Heart right ventricle (tissue), 16 donors: ENCODE results near the gene CTXN3. TPM values are rescaled to one million over a fixed set of nuclear protein-coding genes. Genes with fewer than 3 reads are reported as not detected.

ENCODE experiments used
- ATAC-seq, 8 donors: fragments of 200-7000 bp; cut with Tn5 transposase; one replicate each; pipeline ENCODE4 v1.9.1; 2020; ENCODE audit warnings: mild to moderate bottlenecking in 8 of 8, moderate library complexity in 8 of 8, moderate number of reproducible peaks in 1 of 8
- DNase-seq, 2 donors: peaks; one replicate each; pipeline ENCODE4 v3.0.0-alpha.2; 2020
- H3K27ac ChIP-seq, 10 donors: fragments of 200-600 bp; sonication (generic) in 2 of 10; one replicate each; pipeline versions ENCODE4 v1.5.0 to v1.8.0; 2020 to 2022; ENCODE audit warnings: mild to moderate bottlenecking in 3 of 10
- H3K27me3 ChIP-seq, 7 donors: fragments of 200-600 bp; one replicate each; pipeline ENCODE4 v1.8.0; 2021 to 2022; ENCODE audit warnings: mild to moderate bottlenecking in 2 of 7
- H3K36me3 ChIP-seq, 9 donors: fragments of 200-600 bp; sonication (generic) in 1 of 9; one replicate each; pipeline versions ENCODE4 v1.5.0 to v1.8.0; 2020 to 2022; ENCODE audit warnings: mild to moderate bottlenecking in 2 of 9
- H3K4me1 ChIP-seq, 9 donors: fragments of 200-600 bp; sonication (generic) in 1 of 9; one replicate each; pipeline versions ENCODE4 v1.5.0 to v1.8.0; 2020 to 2022; ENCODE audit warnings: mild to moderate bottlenecking in 4 of 9
- H3K4me3 ChIP-seq, 10 donors: fragments of 200-600 bp; sonication (generic) in 2 of 10; one replicate each; pipeline versions ENCODE4 v1.5.0 to v1.8.0; 2020 to 2022; ENCODE audit warnings: mild to moderate bottlenecking in 7 of 10, moderate library complexity in 2 of 10
- H3K9me3 ChIP-seq, 11 donors: fragments of 200-600 bp in 10 of 11; sonication (generic) in 2 of 11; one replicate each; pipeline versions ENCODE4 v1.5.0 to v1.8.0; 2013 to 2022; ENCODE audit warnings: mild to moderate bottlenecking in 2 of 11, control low read depth in 1 of 11, moderate library complexity in 1 of 11
- CTCF ChIP-seq, 9 donors: fragments of 200-600 bp; sonication (generic) in 2 of 9; IDR thresholded peaks; one replicate each; pipeline versions ENCODE4 v1.5.0 to v1.8.0; 2021 to 2022; ENCODE audit warnings: antibody characterized with exemption in 9 of 9, mild to moderate bottlenecking in 5 of 9, moderate library complexity in 1 of 9
- WGBS, 2 donors: extraction: QIAGEN DNeasy Blood & Tissue Kit; methylation state at CpG; one replicate each; pipeline ENCODE4 v1.1.7; 2013; ENCODE audit warnings: inconsistent platforms in 1 of 2; 5-methylcytosine and 5-hydroxymethylcytosine counted together
- intact Hi-C, 10 donors: fragments of 100-400 bp; cut with DNase I; formaldehyde crosslinking; loops; one replicate each; pipeline versions ENCODE4 v1.11.1 to v1.14.2; 2022
- polyA plus RNA-seq, 2 donors: library from polyadenylated mRNA; stranded (reverse); fragments of 200-250 nt; gene quantifications; one replicate each; pipeline ENCODE4 v1.2.3, GENCODE V29; 2013
- total RNA-seq, 10 donors: library from RNA; stranded (reverse); fragmentation: NEBNext Ultra II Directional in 3 of 10; extraction: Animal tissue kit (Norgen Biotek cat#: 25700) in 3 of 10; gene quantifications; one replicate each; pipeline versions ENCODE4 v1.2.1 to v1.2.4, GENCODE V29; 2021 to 2023
- donor health status: Arrhythmogenic right ventricular cardiomyopathy.
- donor health status: ischemic (EF 13 %, LVEDD 7.1; RV severe dilation, severe dysfunction).
- donor health status: healthy with polysubstance abuse.
- donor health status: DM: no; HTN: yes; CAD: no.
- donor health status: DM: no; HTN: no; CAD: no.
- donor health status: ischemic (EF 25% LVEDD 6.9; RV normal size, moderate dysfunction).
- donor health status: ischemic (EF 25% LVEDD 5.7; RV mildly dilated, moderate dysfunction).
- donor health status: healthy.
- donor health status: DM: yes; HTN: yes; CAD: no.
- donor health status: Ischemic cardiomyopathy.
- donor health status: ischemic (EF 35%, LVEDD 5.7; RV mildly dilated, moderate dysfunction).
- donor health status: nonischemic (EF 11% LVEDD 7.7; RV severe dilation, severe dysfunction).
- donor health status: DM: yes; HTN: yes; CAD: no.
- donor health status: PGD.
- donor health status: ischemic (EF 29% LVEDD 5.4; RV normal size, mild dysfunction).
- donor health status: nonischemic (EF 23%, LVEDD 6.1; RV moderate dilation, normal function).

The CTXN3 gene
- total and polyA plus RNA-seq, 12 donors: not detected

- no peak overlapping the region for H3K4me3 ChIP-seq
- peak in 5 of 8 donors; percentile 29 to 84 (median 47) for ATAC-seq
- H3K27me3 ChIP-seq: no peaks in the 10 kb centered on the region
- intact Hi-C loops: no loop called here
- no peak for DNase-seq
- peaks cover 0 to 4% (median 0%) of the 10 kb centered on the region in 11 donors for H3K9me3 ChIP-seq
- no peaks in the 10 kb centered on the region for H3K36me3 ChIP-seq
- no peak for TF ChIP-seq CTCF (IDR thresholded peaks at IDR 0.05)
- peaks cover 0 to 15% (median 7%) of the 10 kb centered on the region in 9 donors for H3K4me1 ChIP-seq
- peak overlapping the region in 2 of 10 donors; percentile 14 to 32 for H3K27ac ChIP-seq
These were observed 37.5 kb downstream of the CTXN3 start for GRCh38 chr5:127686424-127686823.

- H3K4me3 ChIP-seq: no peak overlapping the region
- intact Hi-C loops: no loop called here
These were observed 45.8 kb downstream of the CTXN3 start for GRCh38 chr5:127694518-127695171.

GRCh38 chr5:127695346-127695745 is 46.5 kb downstream of the CTXN3 start:
- H3K36me3 ChIP-seq: no peaks in the 10 kb centered on the region
- intact Hi-C loops: no loop called here
- DNase-seq: no peak
- no peak overlapping the region for H3K27ac ChIP-seq
- H3K27me3 ChIP-seq: no peaks in the 10 kb centered on the region
- no peak overlapping the region for H3K4me3 ChIP-seq
- peaks cover 0 to 4% (median 0%) of the 10 kb centered on the region in 11 donors for H3K9me3 ChIP-seq
- no peak for ATAC-seq
- H3K4me1 ChIP-seq: peaks cover 0 to 10% (median 0%) of the 10 kb centered on the region in 9 donors
- TF ChIP-seq CTCF (IDR thresholded peaks at IDR 0.05): no peak

More at GRCh38 chr5:127694518-127695171, 45.8 kb downstream of the CTXN3 start:
- Histone ChIP-seq H3K4me1 (peaks cover 0 to 10% (median 0%) of the 10 kb centered on the region in 9 donors), H3K27me3 (no peaks in the 10 kb centered on the region), H3K27ac (no peak overlapping the region), H3K9me3 (peaks cover 0 to 4% (median 0%) of the 10 kb centered on the region in 11 donors), H3K36me3 (no peaks in the 10 kb centered on the region)
- WGBS, 2 donors: 90 to 95% methylated on average over 1 of the region's 1 CpG
- ATAC-seq (no peak), DNase-seq (no peak)
- TF ChIP-seq CTCF (IDR thresholded peaks at IDR 0.05): no peak

GRCh38 chr5:127696683-127697082 is 47.8 kb downstream of the CTXN3 start:
- DNase-seq: no peak
- no peak overlapping the region for H3K4me3 ChIP-seq
- no peak for TF ChIP-seq CTCF (IDR thresholded peaks at IDR 0.05)
- intact Hi-C loops: no loop called here
- no peaks in the 10 kb centered on the region for H3K36me3 ChIP-seq
- no peaks in the 10 kb centered on the region for H3K9me3 ChIP-seq
- no peaks in the 10 kb centered on the region for H3K27me3 ChIP-seq
- WGBS, 2 donors: 68 to 70% methylated on average over 6 of the region's 6 CpGs
- H3K27ac ChIP-seq: no peak overlapping the region
- H3K4me1 ChIP-seq: peaks cover 0 to 13% (median 0%) of the 10 kb centered on the region in 9 donors
- ATAC-seq: peak in 1 of 8 donors; percentile 52
